Rectal smooth muscle tissue (tissue), 1 donor: ENCODE data around the gene DOCK10.

Experiments
- H3K27ac ChIP-seq: one replicate; pipeline ENCODE4 v1.7.0; 2013; ENCODE audit warnings: low read depth, low read length, inconsistent platforms
- H3K27me3 ChIP-seq: one replicate; pipeline ENCODE4 v1.7.0; 2013; ENCODE audit warnings: low read length; ENCODE audit not compliant: control insufficient read depth, insufficient read depth
- H3K36me3 ChIP-seq: one replicate; pipeline ENCODE4 v1.7.0; 2013; ENCODE audit warnings: low read length; ENCODE audit not compliant: control insufficient read depth, insufficient read depth
- H3K4me1 ChIP-seq: one replicate; pipeline ENCODE4 v1.7.0; 2013; ENCODE audit warnings: low read length; ENCODE audit not compliant: control insufficient read depth, insufficient read depth
- H3K4me3 ChIP-seq: one replicate; pipeline ENCODE4 v1.7.0; 2013; ENCODE audit warnings: low read length
- H3K9ac ChIP-seq: one replicate; pipeline ENCODE4 v1.7.0; 2013; ENCODE audit warnings: low read length

The DOCK10 gene

GRCh38 chr2:224775647-224776046 is 266.6 kb downstream of the DOCK10 start:
- Histone ChIP-seq H3K27ac (no peak overlapping the region), H3K27me3 (no peaks in the 10 kb centered on the region), H3K4me1 (no peaks in the 10 kb centered on the region), H3K36me3 (peaks cover 6% of the 10 kb centered on the region), H3K4me3 (no peak overlapping the region), H3K9ac (no peak overlapping the region)

GRCh38 chr2:224774735-224775134 is 267.5 kb downstream of the DOCK10 start:
- Histone ChIP-seq H3K27ac (no peak overlapping the region), H3K4me1 (no peaks in the 10 kb centered on the region), H3K36me3 (peaks cover 6% of the 10 kb centered on the region), H3K27me3 (no peaks in the 10 kb centered on the region), H3K4me3 (no peak overlapping the region), H3K9ac (no peak overlapping the region)

GRCh38 chr2:224772494-224772893 is 269.8 kb downstream of the DOCK10 start:
- Histone ChIP-seq H3K36me3 (peaks cover 6% of the 10 kb centered on the region), H3K4me1 (no peaks in the 10 kb centered on the region), H3K4me3 (no peak overlapping the region)

GRCh38 chr2:224769489-224769888 is 272.8 kb downstream of the DOCK10 start:
- H3K4me3 ChIP-seq: no peak overlapping the region
- no peaks in the 10 kb centered on the region for H3K27me3 ChIP-seq
- H3K4me1 ChIP-seq: no peaks in the 10 kb centered on the region
- no peak overlapping the region for H3K9ac ChIP-seq
- H3K36me3 ChIP-seq: peaks cover 6% of the 10 kb centered on the region
- H3K27ac ChIP-seq: no peak overlapping the region

More at GRCh38 chr2:224772494-224772893, 269.8 kb downstream of the DOCK10 start:
- no peak overlapping the region for H3K27ac ChIP-seq
- no peak overlapping the region for H3K9ac ChIP-seq
- H3K27me3 ChIP-seq: no peaks in the 10 kb centered on the region

- H3K9ac ChIP-seq: no peak overlapping the region
These were observed 277.6 kb downstream of the DOCK10 start for GRCh38 chr2:224764565-224765236.

GRCh38 chr2:224757934-224758548 is 284.2 kb downstream of the DOCK10 start:
- Histone ChIP-seq H3K4me1 (no peaks in the 10 kb centered on the region), H3K27me3 (no peaks in the 10 kb centered on the region), H3K27ac (no peak overlapping the region), H3K4me3 (no peak overlapping the region), H3K9ac (no peak overlapping the region), H3K36me3 (no peaks in the 10 kb centered on the region)

More at GRCh38 chr2:224764565-224765236, 277.6 kb downstream of the DOCK10 start:
- no peaks in the 10 kb centered on the region for H3K36me3 ChIP-seq
- no peaks in the 10 kb centered on the region for H3K27me3 ChIP-seq
- H3K4me3 ChIP-seq: no peak overlapping the region
- H3K4me1 ChIP-seq: no peaks in the 10 kb centered on the region
- H3K27ac ChIP-seq: no peak overlapping the region

GRCh38 chr2:224753743-224754540 is 288.3 kb downstream of the DOCK10 start:
- Histone ChIP-seq H3K9ac (no peak overlapping the region), H3K27me3 (no peaks in the 10 kb centered on the region), H3K4me3 (no peak overlapping the region), H3K36me3 (no peaks in the 10 kb centered on the region), H3K4me1 (no peaks in the 10 kb centered on the region), H3K27ac (no peak overlapping the region)

GRCh38 chr2:224751996-224752698 is 290.1 kb downstream of the DOCK10 start:
- Histone ChIP-seq H3K27ac (no peak overlapping the region), H3K9ac (no peak overlapping the region), H3K36me3 (no peaks in the 10 kb centered on the region), H3K4me3 (no peak overlapping the region), H3K27me3 (no peaks in the 10 kb centered on the region), H3K4me1 (no peaks in the 10 kb centered on the region)

GRCh38 chr2:224749136-224749535 is 293.1 kb downstream of the DOCK10 start:
- no peak overlapping the region for H3K9ac ChIP-seq
- H3K36me3 ChIP-seq: no peaks in the 10 kb centered on the region
- no peak overlapping the region for H3K27ac ChIP-seq
- no peaks in the 10 kb centered on the region for H3K27me3 ChIP-seq
- no peaks in the 10 kb centered on the region for H3K4me1 ChIP-seq
- no peak overlapping the region for H3K4me3 ChIP-seq

- Histone ChIP-seq H3K9ac (no peak overlapping the region), H3K27me3 (no peaks in the 10 kb centered on the region), H3K27ac (no peak overlapping the region), H3K36me3 (no peaks in the 10 kb centered on the region), H3K4me3 (no peak overlapping the region), H3K4me1 (no peaks in the 10 kb centered on the region)
These were observed 294.5 kb downstream of the DOCK10 start for GRCh38 chr2:224747765-224748164.

GRCh38 chr2:224736227-224736626 is 306.0 kb downstream of the DOCK10 start:
- Histone ChIP-seq H3K4me1 (no peaks in the 10 kb centered on the region), H3K36me3 (no peaks in the 10 kb centered on the region), H3K27ac (no peak overlapping the region), H3K27me3 (no peaks in the 10 kb centered on the region), H3K9ac (no peak overlapping the region), H3K4me3 (no peak overlapping the region)

GRCh38 chr2:224734949-224735348 is 307.3 kb downstream of the DOCK10 start:
- Histone ChIP-seq H3K4me3 (no peak overlapping the region), H3K27ac (no peak overlapping the region), H3K36me3 (no peaks in the 10 kb centered on the region)

More at GRCh38 chr2:224734949-224735348, 307.3 kb downstream of the DOCK10 start:
- H3K27me3 ChIP-seq: no peaks in the 10 kb centered on the region
- no peaks in the 10 kb centered on the region for H3K4me1 ChIP-seq
- H3K9ac ChIP-seq: no peak overlapping the region
